ENCODE results near the gene CAST.

CAST gene

GRCh38 chr5:96747720-96748119, 85.5 kb downstream of the CAST start:
- Histone ChIP-seq H3K9me3 (ENCODE audit: control insufficient read depth, insufficient read depth, low read length) (no peaks in the 10 kb centered on the region), H3K36me3 (ENCODE audit: control insufficient read depth, insufficient read depth, low read length) (peaks cover 11% of the 10 kb centered on the region; the same call in 1 of the 2 replicates), H3K4me1 (ENCODE audit: control insufficient read depth, insufficient read depth, low read length) (peaks cover 8% of the 10 kb centered on the region), H3K27me3 (ENCODE audit: control insufficient read depth, insufficient read depth, low read length) (no peaks in the 10 kb centered on the region), H3K4me3 (ENCODE audit: low read depth, low read length) (no peak overlapping the region), H3K27ac (ENCODE audit: low read depth, low read length) (no peak overlapping the region), H3K9ac (ENCODE audit: low read depth, low read length) (no peak overlapping the region)

- no peaks in the 10 kb centered on the region for H3K9me3 ChIP-seq (ENCODE audit: control insufficient read depth, insufficient read depth, low read length)
- H3K27ac ChIP-seq (ENCODE audit: low read depth, low read length) = no peak overlapping the region
- no peaks in the 10 kb centered on the region for H3K27me3 ChIP-seq (ENCODE audit: control insufficient read depth, insufficient read depth, low read length)
- no peak overlapping the region for H3K9ac ChIP-seq (ENCODE audit: low read depth, low read length)
- H3K36me3 ChIP-seq (ENCODE audit: control insufficient read depth, insufficient read depth, low read length) = peaks cover 21% of the 10 kb centered on the region
- no peak overlapping the region for H3K4me3 ChIP-seq (ENCODE audit: low read depth, low read length)
- no peaks in the 10 kb centered on the region for H3K4me1 ChIP-seq (ENCODE audit: control insufficient read depth, insufficient read depth, low read length)
Measured at GRCh38 chr5:96750110-96750822, 88.1 kb downstream of the CAST start.

- Histone ChIP-seq H3K9me3 (ENCODE audit: control insufficient read depth, insufficient read depth, low read length) (no peaks in the 10 kb centered on the region), H3K9ac (ENCODE audit: low read depth, low read length) (no peak overlapping the region), H3K4me3 (ENCODE audit: low read depth, low read length) (no peak overlapping the region), H3K4me1 (ENCODE audit: control insufficient read depth, insufficient read depth, low read length) (no peaks in the 10 kb centered on the region), H3K27ac (ENCODE audit: low read depth, low read length) (no peak overlapping the region), H3K36me3 (ENCODE audit: control insufficient read depth, insufficient read depth, low read length) (peaks cover 29% of the 10 kb centered on the region), H3K27me3 (ENCODE audit: control insufficient read depth, insufficient read depth, low read length) (no peaks in the 10 kb centered on the region)
Measured at GRCh38 chr5:96751203-96752169, 89.3 kb downstream of the CAST start.

GRCh38 chr5:96752341-96753016, 90.3 kb downstream of the CAST start:
- Histone ChIP-seq H3K27me3 (ENCODE audit: control insufficient read depth, insufficient read depth, low read length) (no peaks in the 10 kb centered on the region), H3K36me3 (ENCODE audit: control insufficient read depth, insufficient read depth, low read length) (peaks cover 33% of the 10 kb centered on the region), H3K4me1 (ENCODE audit: control insufficient read depth, insufficient read depth, low read length) (no peaks in the 10 kb centered on the region), H3K9ac (ENCODE audit: low read depth, low read length) (no peak overlapping the region), H3K4me3 (ENCODE audit: low read depth, low read length) (no peak overlapping the region), H3K27ac (ENCODE audit: low read depth, low read length) (no peak overlapping the region), H3K9me3 (ENCODE audit: control insufficient read depth, insufficient read depth, low read length) (no peaks in the 10 kb centered on the region)

GRCh38 chr5:96753017-96753397, 90.8 kb downstream of the CAST start:
- no peaks in the 10 kb centered on the region for H3K9me3 ChIP-seq (ENCODE audit: control insufficient read depth, insufficient read depth, low read length)
- no peaks in the 10 kb centered on the region for H3K27me3 ChIP-seq (ENCODE audit: control insufficient read depth, insufficient read depth, low read length)
- no peaks in the 10 kb centered on the region for H3K4me1 ChIP-seq (ENCODE audit: control insufficient read depth, insufficient read depth, low read length)
- no peak overlapping the region for H3K9ac ChIP-seq (ENCODE audit: low read depth, low read length)
- H3K27ac ChIP-seq (ENCODE audit: low read depth, low read length) = no peak overlapping the region
- peaks cover 29% of the 10 kb centered on the region for H3K36me3 ChIP-seq (ENCODE audit: control insufficient read depth, insufficient read depth, low read length)
- H3K4me3 ChIP-seq (ENCODE audit: low read depth, low read length) = no peak overlapping the region

- Histone ChIP-seq H3K36me3 (ENCODE audit: control insufficient read depth, insufficient read depth, low read length) (peaks cover 29% of the 10 kb centered on the region), H3K4me3 (ENCODE audit: low read depth, low read length) (no peak overlapping the region), H3K9me3 (ENCODE audit: control insufficient read depth, insufficient read depth, low read length) (no peaks in the 10 kb centered on the region)
Measured at GRCh38 chr5:96753848-96754247, 91.7 kb downstream of the CAST start.

GRCh38 chr5:96755851-96756250, 93.7 kb downstream of the CAST start:
- H3K4me1 ChIP-seq (ENCODE audit: control insufficient read depth, insufficient read depth, low read length) = no peaks in the 10 kb centered on the region
- H3K9me3 ChIP-seq (ENCODE audit: control insufficient read depth, insufficient read depth, low read length) = no peaks in the 10 kb centered on the region
- peaks cover 25% of the 10 kb centered on the region for H3K36me3 ChIP-seq (ENCODE audit: control insufficient read depth, insufficient read depth, low read length)
- no peak overlapping the region for H3K9ac ChIP-seq (ENCODE audit: low read depth, low read length)
- H3K4me3 ChIP-seq (ENCODE audit: low read depth, low read length) = no peak overlapping the region
- H3K27me3 ChIP-seq (ENCODE audit: control insufficient read depth, insufficient read depth, low read length) = no peaks in the 10 kb centered on the region
- H3K27ac ChIP-seq (ENCODE audit: low read depth, low read length) = no peak overlapping the region

More at GRCh38 chr5:96753848-96754247, 91.7 kb downstream of the CAST start:
- Histone ChIP-seq H3K27me3 (ENCODE audit: control insufficient read depth, insufficient read depth, low read length) (no peaks in the 10 kb centered on the region), H3K4me1 (ENCODE audit: control insufficient read depth, insufficient read depth, low read length) (no peaks in the 10 kb centered on the region), H3K27ac (ENCODE audit: low read depth, low read length) (no peak overlapping the region), H3K9ac (ENCODE audit: low read depth, low read length) (no peak overlapping the region)

GRCh38 chr5:96756985-96757384, 94.8 kb downstream of the CAST start:
- H3K4me3 ChIP-seq (ENCODE audit: low read depth, low read length) = no peak overlapping the region
- H3K27ac ChIP-seq (ENCODE audit: low read depth, low read length) = no peak overlapping the region
- no peak overlapping the region for H3K9ac ChIP-seq (ENCODE audit: low read depth, low read length)
- H3K9me3 ChIP-seq (ENCODE audit: control insufficient read depth, insufficient read depth, low read length) = no peaks in the 10 kb centered on the region
- H3K36me3 ChIP-seq (ENCODE audit: control insufficient read depth, insufficient read depth, low read length) = peaks cover 25% of the 10 kb centered on the region
- H3K27me3 ChIP-seq (ENCODE audit: control insufficient read depth, insufficient read depth, low read length) = no peaks in the 10 kb centered on the region
- H3K4me1 ChIP-seq (ENCODE audit: control insufficient read depth, insufficient read depth, low read length) = no peaks in the 10 kb centered on the region

GRCh38 chr5:96758621-96759020, 96.4 kb downstream of the CAST start:
- H3K27me3 ChIP-seq (ENCODE audit: control insufficient read depth, insufficient read depth, low read length) = no peaks in the 10 kb centered on the region
- H3K27ac ChIP-seq (ENCODE audit: low read depth, low read length) = no peak overlapping the region
- H3K9ac ChIP-seq (ENCODE audit: low read depth, low read length) = no peak overlapping the region
- peaks cover 35% of the 10 kb centered on the region for H3K36me3 ChIP-seq (ENCODE audit: control insufficient read depth, insufficient read depth, low read length)
- H3K4me3 ChIP-seq (ENCODE audit: low read depth, low read length) = no peak overlapping the region
- H3K9me3 ChIP-seq (ENCODE audit: control insufficient read depth, insufficient read depth, low read length) = no peaks in the 10 kb centered on the region
- H3K4me1 ChIP-seq (ENCODE audit: control insufficient read depth, insufficient read depth, low read length) = no peaks in the 10 kb centered on the region

- H3K9me3 ChIP-seq (ENCODE audit: control insufficient read depth, insufficient read depth, low read length) = no peaks in the 10 kb centered on the region
- no peak overlapping the region for H3K27ac ChIP-seq (ENCODE audit: low read depth, low read length)
- no peak overlapping the region for H3K9ac ChIP-seq (ENCODE audit: low read depth, low read length)
- H3K4me3 ChIP-seq (ENCODE audit: low read depth, low read length) = no peak overlapping the region
- no peaks in the 10 kb centered on the region for H3K4me1 ChIP-seq (ENCODE audit: control insufficient read depth, insufficient read depth, low read length)
- no peaks in the 10 kb centered on the region for H3K27me3 ChIP-seq (ENCODE audit: control insufficient read depth, insufficient read depth, low read length)
- peaks cover 27% of the 10 kb centered on the region for H3K36me3 ChIP-seq (ENCODE audit: control insufficient read depth, insufficient read depth, low read length)
Measured at GRCh38 chr5:96761618-96762017, 99.4 kb downstream of the CAST start.
